Kidney tubule cell (primary cell): ENCODE data around the gene FOSB.

Experiments
- DNase-seq: peaks from one replicate; pipeline ENCODE4 v3.0.0-alpha.2; 2018; ENCODE audit warnings: low spot score

FOSB gene

GRCh38 chr19:45485305-45486077, 17.7 kb downstream of the FOSB start:
- peak; percentile 95 for DNase-seq

GRCh38 chr19:45488708-45489107, 20.9 kb downstream of the FOSB start:
- no peak for DNase-seq

GRCh38 chr19:45489216-45489855, 21.5 kb downstream of the FOSB start:
- no peak for DNase-seq

DNA sequence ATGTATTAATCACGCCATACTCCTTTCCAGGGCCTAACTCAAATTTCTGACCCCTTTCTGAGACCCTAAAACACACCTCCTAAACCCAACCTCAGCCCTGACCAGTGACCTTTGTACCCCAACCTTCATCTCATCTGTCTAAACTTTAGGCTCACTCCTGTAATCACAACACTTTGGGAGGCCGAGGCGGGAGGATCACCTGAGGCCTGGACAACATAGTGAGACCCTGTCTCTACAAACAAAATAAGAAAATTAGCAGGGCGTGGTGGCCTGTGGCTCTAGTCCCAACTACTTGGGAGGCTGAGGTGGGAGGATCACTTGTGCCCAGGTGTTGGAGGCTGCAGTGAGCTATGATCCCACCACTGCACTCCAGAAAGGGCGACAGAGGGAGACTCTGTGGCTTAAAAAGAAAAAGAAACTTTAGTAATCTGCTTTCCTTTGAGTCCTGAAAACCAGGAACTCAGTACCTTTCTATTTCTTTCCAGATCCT, 24.4 kb downstream of the FOSB start:
- no peak for DNase-seq

DNA sequence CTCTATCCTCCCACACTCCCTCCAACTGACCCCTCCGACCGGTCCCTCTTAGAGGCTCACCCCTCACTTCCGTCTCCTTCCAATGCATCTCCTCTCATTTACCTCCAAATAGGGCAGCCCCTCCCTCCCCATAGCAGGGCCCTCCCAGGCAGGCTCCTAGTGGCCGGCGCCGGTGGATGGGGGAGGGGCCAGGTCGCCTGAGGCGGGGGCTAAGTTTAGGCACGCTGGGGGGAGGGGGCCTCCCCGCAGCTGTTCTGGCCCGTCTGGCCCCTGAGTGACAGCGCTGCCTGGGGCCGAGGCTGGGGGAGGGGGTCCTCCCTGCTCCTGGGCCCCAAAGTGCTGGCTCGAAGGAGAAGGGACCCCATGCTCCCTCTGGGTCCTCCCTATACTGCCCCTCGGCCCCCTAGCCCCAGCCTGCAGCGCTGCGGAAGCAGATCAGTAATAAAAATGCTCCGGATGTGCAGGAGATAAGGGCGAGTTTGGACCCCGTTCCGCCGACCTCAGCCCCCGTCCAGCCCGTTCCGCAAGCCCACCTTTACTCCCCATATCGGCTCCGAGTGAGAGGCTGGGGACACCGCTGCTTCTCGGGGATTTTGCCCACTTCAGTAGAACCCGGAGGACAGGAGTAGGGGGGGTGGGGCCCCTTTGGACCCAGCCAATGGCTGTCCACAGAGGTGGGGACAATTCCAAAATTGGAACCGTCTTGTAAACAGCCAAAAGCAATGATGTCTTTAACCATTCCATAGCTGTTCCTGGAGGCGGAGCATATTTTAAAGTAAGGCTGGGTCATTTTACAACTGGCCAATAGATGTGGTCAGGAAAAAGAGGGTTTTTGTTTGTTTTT, 25.1 kb downstream of the FOSB start:
- no peak for DNase-seq

- DNase-seq = no peak
These were observed 26.6 kb downstream of the FOSB start for GRCh38 chr19:45494261-45494916.

DNA sequence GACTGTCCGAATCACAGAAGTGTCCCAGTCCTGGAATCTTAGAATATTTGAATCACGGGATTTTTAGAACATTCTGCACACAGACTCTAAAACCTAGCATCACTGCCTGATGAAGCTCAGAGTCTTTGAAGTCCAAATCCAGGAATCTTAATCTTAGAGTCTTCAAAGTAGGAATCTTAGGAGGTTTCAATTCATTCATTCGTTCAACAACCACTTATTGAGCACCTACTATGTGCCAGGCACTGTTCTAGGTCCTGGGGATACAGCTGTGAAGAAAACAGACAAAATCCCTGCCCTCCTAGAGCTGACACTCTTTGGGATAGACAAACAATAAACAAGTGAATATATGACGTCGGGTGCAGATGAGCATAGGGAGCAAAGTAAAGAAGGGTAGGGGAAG, 27.4 kb downstream of the FOSB start:
- no peak for DNase-seq

GRCh38 chr19:45496349-45496953, 28.7 kb downstream of the FOSB start:
- no peak for DNase-seq

DNA sequence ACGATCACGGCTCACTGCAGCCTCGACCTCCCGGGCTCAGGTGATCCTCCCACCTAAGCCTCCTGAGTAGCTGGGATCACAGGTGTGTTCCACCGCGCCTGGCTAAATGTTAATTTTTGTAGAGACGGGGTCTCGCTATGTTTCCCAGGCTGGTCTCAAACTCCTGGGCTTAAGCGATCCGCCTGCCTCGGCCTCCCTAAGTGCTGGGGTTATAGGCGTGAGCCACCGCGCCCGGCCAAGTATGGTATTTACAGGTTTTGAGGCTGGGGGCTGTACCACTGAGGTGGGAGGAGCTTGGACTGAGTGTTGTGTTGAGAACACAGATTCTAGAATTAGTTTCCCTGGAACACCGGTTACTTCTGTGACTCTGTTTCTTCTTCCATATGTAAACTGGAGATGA, 30.0 kb downstream of the FOSB start:
- DNase-seq = no peak

DNA sequence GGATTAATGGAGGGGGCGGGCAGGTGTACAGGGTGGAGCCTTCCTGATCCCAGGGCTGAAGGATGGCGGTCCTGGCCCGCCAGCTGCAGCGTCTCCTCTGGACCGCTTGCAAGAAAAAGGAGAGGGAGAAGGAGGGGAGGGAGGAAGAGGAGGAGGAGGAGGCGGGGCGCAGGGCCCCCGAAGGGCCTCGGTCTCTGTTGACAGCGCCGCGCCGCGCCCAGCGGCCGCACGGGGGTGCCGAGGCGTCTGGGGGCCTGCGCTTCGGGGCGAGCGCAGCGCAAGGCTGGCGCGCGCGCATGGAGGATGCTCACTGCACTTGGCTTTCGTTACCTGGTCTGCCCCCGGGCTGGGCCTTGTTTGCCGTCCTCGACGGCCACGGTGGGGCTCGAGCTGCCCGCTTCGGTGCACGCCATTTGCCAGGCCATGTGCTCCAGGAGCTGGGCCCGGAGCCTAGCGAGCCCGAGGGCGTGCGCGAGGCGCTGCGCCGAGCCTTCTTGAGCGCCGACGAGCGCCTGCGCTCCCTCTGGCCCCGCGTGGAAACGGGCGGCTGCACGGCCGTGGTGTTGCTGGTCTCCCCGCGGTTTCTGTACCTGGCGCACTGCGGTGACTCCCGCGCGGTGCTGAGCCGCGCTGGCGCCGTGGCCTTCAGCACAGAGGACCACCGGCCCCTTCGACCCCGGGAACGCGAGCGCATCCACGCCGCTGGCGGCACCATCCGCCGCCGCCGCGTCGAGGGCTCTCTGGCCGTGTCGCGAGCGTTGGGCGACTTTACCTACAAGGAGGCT, 30.8 kb downstream of the FOSB start, which contains the start of gene PPM1N:
PPM1N (plus strand) TSS at position 33 of the 785 bp plus-strand sequence; CDS start at position 63, 30 bp downstream.
- no peak for DNase-seq

DNA sequence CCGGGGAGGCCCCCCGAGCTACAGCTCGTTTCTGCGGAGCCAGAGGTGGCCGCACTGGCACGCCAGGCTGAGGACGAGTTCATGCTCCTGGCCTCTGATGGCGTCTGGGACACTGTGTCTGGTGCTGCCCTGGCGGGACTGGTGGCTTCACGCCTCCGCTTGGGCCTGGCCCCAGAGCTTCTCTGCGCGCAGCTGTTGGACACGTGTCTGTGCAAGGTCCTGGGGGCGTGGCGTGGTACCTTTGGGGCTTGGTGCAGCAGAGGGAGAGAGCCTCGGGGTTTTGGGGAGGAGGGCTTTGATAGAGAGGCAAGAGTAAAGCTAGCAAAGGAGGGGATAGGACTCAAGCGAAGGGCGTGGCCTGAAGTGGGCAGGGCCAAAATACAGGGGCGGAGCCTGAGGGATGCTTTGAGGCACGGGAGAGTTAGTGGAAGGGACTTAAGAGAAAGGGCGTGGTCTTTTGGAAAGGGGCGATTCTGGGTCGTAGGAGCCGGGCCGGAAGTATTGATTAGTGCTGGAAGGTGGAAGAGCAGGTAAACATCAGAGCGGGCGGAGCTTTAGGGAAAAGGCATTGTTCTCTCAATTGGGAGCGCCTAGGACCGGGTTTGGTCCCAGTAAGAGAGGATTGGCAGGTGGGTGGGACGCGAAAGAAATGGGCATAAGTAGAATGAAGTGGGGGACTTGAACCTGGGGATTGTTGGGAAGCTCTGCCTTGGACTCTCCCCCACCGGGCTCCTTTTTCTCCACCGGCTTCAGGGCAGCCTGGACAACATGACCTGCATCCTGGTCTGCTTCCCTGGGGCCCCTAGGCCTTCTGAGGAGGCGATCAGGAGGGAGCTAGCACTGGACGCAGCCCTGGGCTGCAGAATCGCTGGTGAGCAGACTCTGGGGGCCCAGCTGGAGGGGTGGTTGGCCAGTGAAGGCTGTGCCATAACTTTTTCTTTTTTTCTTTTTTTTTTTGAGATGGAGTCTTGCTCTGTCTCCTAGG, 31.7 kb downstream of the FOSB start:
- DNase-seq = no peak

DNA sequence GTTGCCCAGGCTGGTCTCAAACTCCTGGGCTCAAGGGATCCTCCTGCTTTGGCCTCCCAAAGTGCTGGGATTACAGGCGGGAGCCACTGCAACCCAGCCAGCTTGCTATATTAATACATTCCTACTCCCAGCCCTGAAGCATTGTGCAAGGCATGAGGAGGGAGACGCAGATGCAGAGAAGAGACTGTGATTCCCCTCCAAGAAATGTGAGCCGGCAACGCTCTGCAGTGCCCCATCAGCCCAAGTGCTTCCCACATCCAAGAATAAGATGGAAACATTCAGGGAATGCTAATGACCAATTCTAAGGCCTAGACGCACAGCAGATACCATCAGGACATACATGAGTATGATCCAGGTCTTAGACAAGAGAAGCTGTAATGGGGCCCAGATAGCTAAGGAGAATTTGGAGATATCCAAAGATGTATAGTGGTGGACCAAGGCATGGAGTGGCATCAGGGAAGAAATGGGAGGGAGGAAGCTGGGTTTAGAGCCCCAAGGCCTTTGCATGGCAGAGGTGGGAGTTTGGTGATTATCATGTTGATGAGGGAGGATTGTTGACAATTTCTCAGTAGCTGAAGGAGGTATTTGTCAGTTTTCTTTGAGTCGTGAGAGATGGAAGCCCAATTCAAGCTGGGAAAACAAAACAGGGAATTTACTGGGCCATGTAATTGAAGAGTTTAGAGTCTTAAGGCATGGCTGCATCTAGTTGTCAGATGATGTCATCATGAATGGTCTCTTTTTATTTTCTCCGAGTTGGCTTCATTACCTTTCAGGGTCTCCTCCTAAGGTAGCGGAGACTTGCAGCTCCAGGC, 33.3 kb downstream of the FOSB start:
- DNase-seq = no peak

- no peak for DNase-seq
These were observed 33.9 kb downstream of the FOSB start for GRCh38 chr19:45501730-45502014.

DNA sequence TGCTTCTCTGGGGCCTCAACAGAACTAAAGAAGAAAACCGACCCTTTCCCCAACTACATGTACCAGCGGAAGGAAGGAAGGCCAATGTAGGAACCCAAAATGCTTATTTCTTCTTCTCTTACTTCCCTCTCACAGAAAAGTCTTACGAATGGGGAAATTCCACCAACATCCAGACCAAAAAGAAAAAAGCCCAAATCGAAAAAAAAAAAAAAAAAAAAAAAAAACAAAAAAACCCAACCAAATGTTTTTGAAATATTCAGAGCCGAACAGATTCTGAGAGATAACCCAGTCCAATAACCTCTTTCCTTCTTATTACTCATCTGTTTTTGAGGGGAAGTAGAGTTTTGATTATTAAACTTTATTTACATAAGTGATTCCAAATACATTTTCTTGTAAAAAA, 34.3 kb downstream of the FOSB start:
- DNase-seq = no peak

GRCh38 chr19:45503909-45504308, 36.1 kb downstream of the FOSB start:
- DNase-seq = no peak

DNA sequence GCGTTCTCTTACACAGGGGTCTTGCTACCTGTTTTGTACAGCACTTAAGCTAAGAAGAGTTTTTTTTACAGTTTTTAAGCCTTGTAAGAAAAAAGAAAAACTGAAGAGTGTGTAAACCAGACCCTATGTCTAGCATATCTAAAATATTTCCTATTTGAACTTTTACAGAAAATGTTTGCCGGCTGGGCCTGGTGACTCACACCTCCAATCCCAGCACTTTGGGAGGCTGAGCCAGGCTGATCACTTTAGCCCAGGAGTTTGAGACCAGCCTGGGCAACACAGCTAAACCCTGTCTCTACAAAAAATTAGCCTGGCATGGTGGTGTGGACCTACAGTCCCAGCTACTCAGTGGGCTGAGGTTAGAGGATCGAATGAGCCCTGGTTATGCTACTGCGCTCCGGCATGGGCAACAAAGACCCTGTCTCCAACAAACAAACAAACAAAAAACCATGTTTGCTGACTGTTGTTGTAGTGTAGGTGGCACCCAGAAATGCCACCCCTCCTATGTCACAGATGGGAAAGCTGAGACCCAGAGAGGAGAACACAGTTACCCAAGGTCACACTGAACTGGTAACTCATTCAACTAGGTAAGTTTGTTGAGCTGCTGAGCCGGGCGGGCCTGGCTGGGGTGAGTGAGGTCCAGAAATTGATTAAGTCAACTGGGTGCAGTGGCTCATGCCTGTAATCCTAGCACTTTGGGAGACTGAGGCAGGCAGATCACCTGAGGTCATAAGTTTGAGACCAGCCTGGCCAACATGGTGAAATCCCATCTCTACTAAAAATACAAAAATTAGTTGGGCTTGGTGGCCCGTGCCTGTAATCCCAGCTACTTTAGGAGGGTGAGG, 37.6 kb downstream of the FOSB start:
- no peak for DNase-seq

GRCh38 chr19:45505996-45506245, 38.1 kb downstream of the FOSB start:
- DNase-seq = no peak

DNA sequence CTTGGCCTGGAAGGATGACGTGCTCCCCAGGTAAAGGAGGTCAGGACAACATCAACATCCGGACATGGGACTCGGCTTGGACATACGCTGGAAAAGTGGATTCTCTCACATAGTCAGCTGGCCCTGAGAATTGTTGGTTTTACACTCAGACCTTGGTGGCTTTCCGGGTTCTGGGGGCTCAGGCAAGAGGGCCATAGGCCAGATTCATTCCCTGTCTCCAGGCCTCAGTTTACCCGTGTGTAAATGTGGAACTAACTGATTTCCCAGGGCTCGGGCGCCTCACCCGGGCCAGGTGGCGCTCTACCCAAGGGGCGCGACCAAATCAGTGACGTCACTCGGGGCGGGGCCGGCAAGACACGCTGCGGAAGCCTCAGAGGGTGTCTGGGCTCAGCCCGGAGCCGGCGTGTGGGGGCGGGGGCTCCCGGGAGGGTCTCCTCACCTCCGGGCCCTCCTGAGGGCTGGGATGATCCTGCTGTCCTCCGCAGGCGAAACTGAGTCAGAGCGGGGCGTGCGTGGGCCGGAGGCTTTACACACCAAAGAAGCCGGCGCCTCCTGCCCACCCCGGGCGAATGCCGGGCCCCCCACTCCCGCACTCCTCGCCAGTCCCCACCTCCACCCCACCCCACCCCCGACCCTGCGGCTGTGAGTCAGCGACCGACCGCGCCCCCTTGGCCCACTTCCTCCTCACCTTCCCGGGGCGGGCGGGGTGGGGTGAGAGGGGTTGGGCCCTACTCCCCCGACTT, 38.6 kb downstream of the FOSB start:
- peak; percentile 95 for DNase-seq
